ENCODE data around the gene CDH4. TPM values are rescaled to one million over a fixed set of nuclear protein-coding genes. Genes with fewer than 3 reads are reported as not detected.

CDH4 gene
- total RNA-seq, 1 experiment from 2014 or later: not detected

- CTCF ChIA-PET: no interaction called here
- Histone ChIP-seq H3K27me3 (ENCODE audit: control insufficient read depth, insufficient read depth, low read length) (peaks cover 3% of the 10 kb centered on the region; the same call in 1 of the 2 replicates), H3K9me3 (ENCODE audit: control insufficient read depth, insufficient read depth, low read depth, low read length) (peaks cover 4% of the 10 kb centered on the region; the same call in 1 of the 2 replicates), H3K4me1 (ENCODE audit: control insufficient read depth, insufficient read depth, low read length) (no peaks in the 10 kb centered on the region), H3K36me3 (ENCODE audit: control insufficient read depth, insufficient read depth, low read length) (no peaks in the 10 kb centered on the region), H3K4me3 (ENCODE audit: low read depth in 2 of 2, low read length in 2 of 2) (no peak overlapping the region), H3K27ac (ENCODE audit: low read length) (no peak overlapping the region)
- in situ Hi-C loops (cut with HindIII; ENCODE audit: low pct_unique_long_range_greater_than_20kb, low sequenced_read_pairs) (no loop called here), intact Hi-C loops (cut with micrococcal nuclease; ENCODE audit: unreplicated experiment) (no loop called here)
- no TSS peak for BruUV-seq (replicated peaks)
- TF ChIP-seq CTCF (IDR thresholded peaks at IDR 0.05) (no peak), POLR2AphosphoS5 (IDR thresholded peaks at IDR 0.05; ENCODE audit: low read depth, low read length) (no peak), SIN3A (IDR thresholded peaks at IDR 0.05; ENCODE audit: borderline replicate concordance, insufficient read depth, low read depth, low read length) (no peak)
- no peak for DNase-seq (ENCODE audit: low read depth, low spot score)
- POLR2A ChIA-PET: no interaction called here
- ATAC-seq: no peak
These were observed 497.5 kb downstream of the CDH4 start for GRCh38 chr20:61749406-61750075.

- Histone ChIP-seq H3K36me3 (ENCODE audit: control insufficient read depth, insufficient read depth, low read length) (no peaks in the 10 kb centered on the region), H3K4me3 (ENCODE audit: low read depth in 2 of 2, low read length in 2 of 2) (no peak overlapping the region), H3K27me3 (ENCODE audit: control insufficient read depth, insufficient read depth, low read length) (peaks cover 3% of the 10 kb centered on the region; the same call in 1 of the 2 replicates), H3K9me3 (ENCODE audit: control insufficient read depth, insufficient read depth, low read depth, low read length) (peaks cover 4% of the 10 kb centered on the region; the same call in 1 of the 2 replicates), H3K27ac (ENCODE audit: low read length) (no peak overlapping the region), H3K4me1 (ENCODE audit: control insufficient read depth, insufficient read depth, low read length) (no peaks in the 10 kb centered on the region)
- no peak for TF ChIP-seq SIN3A (IDR thresholded peaks at IDR 0.05; ENCODE audit: borderline replicate concordance, insufficient read depth, low read depth, low read length)
- no peak for TF ChIP-seq CTCF (IDR thresholded peaks at IDR 0.05)
- no peak for TF ChIP-seq POLR2AphosphoS5 (IDR thresholded peaks at IDR 0.05; ENCODE audit: low read depth, low read length)
- TF ChIP-seq TCF7L2 (IDR thresholded peaks at IDR 0.05; ENCODE audit: low read depth, low read length): no peak
- no peak for TF ChIP-seq REST (IDR thresholded peaks at IDR 0.05; ENCODE audit: insufficient read depth in 1 of 2, low read depth in 2 of 2, low read length in 1 of 2)
- in situ Hi-C loops (cut with HindIII; ENCODE audit: low pct_unique_long_range_greater_than_20kb, low sequenced_read_pairs): no loop called here
- no peak for DNase-seq (ENCODE audit: low read depth, low spot score)
- CTCF ChIA-PET: no interaction called here
- intact Hi-C loops (cut with micrococcal nuclease; ENCODE audit: unreplicated experiment): no loop called here
- POLR2A ChIA-PET: no interaction called here
- no TSS peak for BruUV-seq (replicated peaks)
- no peak for ATAC-seq
These were observed 498.0 kb downstream of the CDH4 start for GRCh38 chr20:61750093-61750492.
